Stimulated activated naive CD4-positive, alpha-beta T cell treated with Interleukin-2 at 50 U/mL for 16 hours (primary cell): Measurements from ENCODE around the gene DDA1.
A peak's percentile ranks its signal among the peaks of the same experiment; 100 is the strongest.
"Not testable (repeated sequence)": the region's sequence is repeated elsewhere in the genome, so short reads cannot be mapped to it uniquely, and the experiment has no call there.

Experiments used
- DNase-seq: peaks from one replicate; lab custom pipeline; 2025; lab: John Stamatoyannopoulos, UW

Gene DDA1

DNA sequence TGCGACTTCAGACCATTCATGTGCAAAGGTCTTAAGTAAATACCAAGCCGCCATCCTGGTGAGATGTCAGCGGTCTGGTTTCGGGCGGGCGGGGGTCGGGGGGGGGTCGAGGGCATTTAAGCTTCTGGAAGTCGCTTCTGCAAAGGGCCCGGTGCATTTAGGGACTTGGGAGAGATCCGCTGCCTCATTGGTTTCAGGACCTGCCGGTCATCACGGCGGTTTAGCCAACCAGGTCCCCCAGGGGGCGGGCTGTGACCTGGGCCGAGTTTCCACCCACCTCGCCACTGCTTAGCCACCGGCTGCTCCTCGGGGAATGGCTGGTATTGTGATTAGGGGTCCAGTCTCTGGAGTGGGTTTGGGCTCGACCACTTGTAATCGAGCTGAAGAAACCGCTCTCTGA lies 19.9 kb upstream of the DDA1 start:
- peak; percentile 25 for DNase-seq

DNA sequence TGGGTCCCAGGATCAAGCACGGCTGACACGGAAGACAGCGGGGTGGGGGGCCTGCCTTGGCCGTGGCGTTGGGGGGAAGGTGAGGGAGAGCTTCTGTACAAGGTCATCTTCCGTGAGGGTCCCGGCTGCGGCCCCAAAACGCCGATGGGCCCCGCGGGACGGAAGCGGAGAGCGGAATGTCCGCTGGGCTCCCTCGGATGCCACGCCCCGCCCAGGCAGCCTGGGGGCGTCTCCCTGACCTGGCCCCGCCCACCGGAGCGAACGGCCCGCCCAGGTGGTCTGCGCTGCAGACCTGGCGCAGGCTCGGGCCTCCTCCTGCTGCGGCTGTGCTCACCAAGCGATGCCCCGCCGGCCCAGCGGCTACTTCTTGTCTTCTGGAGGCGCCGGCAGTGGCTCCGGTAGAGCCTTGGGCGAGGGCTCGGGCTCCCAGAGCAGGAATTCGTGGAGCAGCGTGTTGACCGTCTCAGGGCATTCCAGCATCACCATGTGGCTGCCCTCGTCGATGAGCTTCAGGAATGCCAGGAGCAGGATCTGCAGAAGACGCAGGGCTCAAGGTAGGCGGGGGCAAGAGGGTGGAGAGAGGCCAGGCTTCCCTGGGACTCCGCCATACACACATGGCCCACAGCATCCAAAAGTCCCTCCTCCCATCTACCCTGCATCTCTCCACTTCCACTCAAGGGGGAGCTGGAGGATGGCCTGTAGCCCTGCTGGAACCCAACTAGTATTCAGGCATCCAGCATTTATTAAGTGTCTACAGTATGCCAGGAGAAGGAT lies 16.9 kb upstream of the DDA1 start:
- DNase-seq: peak; percentile 62

DNA sequence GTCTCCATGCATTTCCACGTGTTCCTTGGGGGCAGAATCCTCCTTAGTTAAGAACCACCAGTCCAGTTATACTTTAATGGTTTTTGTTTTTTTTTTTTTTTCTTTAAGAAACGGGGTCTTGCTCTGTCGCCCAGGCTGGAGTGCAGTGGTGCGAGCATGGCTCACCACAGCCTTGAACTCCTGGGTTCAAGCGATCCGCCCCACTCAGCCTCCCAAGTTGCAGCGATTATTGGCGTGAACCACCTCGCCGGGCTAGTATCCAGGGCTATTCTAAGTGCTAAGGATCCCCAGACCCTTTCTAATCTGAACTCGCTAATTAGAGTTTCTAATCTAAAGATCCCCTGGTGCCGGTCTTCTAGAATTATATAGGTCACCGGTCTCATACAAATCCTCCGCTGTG lies 15.8 kb upstream of the DDA1 start:
- DNase-seq: no peak

DNA sequence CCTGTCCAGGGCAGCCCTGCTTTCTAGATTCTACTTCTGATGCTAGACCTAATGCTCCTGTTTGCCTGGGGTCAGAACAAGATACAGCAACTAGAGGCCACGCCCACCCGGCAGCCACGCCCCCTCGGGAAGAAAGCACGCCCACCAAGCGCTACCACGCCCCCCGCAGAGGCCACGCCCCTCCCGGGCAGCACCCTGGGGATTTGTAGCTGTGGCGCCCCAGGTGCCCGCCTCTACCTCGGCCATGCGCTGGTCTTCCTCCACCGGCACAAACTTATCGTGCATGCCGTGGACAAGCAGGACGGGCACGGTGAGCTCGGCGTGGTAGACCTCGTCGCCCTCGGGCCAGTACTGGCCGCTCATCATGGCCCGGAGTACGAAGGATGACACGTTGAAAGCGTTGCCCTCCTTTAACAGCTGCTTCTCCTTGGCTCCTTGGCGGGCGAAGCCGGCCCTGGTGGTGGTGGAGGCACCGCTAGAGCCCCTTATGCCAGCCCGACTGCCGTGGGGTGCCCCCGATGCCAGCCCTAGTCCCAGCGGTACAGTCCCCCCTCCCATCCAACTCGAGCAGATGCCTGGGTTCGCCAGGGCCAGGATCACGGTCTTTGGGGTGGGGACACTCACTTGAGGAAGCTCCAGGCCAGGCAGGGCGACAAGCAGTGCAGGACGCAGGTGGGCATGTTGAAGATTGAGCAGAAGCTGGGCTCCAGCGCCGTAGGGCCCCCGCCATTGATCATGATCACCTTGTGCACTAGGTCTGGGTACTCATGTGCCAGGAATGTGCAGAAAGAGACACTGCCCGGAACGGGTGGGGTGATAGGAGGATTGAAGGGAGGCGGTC lies 15.1 kb upstream of the DDA1 start:
- DNase-seq: peak; percentile 24

- not testable (repeated sequence) for DNase-seq
Observed at GRCh38 chr19:17295551-17295950, 13.8 kb upstream of the DDA1 start.

DNA sequence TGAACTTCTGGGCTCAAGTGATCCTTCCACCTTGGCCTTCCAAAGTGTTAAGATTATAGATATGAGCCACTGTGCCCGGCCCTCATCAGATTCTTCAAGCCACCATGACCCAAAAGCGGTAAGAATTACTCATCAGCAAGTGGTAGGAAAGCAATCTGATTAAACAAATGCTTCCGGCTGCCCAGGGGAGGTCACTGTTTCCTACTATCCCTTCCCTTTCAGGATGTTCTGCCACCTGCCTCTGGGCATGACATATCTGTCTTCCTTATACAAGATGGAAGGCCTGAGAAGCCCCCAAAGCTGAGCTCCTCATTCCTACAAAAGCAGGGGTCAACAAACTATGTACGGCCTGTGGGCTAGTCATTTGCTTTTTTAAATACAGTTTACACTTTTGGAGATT lies 13.1 kb upstream of the DDA1 start:
- DNase-seq: no peak

DNA sequence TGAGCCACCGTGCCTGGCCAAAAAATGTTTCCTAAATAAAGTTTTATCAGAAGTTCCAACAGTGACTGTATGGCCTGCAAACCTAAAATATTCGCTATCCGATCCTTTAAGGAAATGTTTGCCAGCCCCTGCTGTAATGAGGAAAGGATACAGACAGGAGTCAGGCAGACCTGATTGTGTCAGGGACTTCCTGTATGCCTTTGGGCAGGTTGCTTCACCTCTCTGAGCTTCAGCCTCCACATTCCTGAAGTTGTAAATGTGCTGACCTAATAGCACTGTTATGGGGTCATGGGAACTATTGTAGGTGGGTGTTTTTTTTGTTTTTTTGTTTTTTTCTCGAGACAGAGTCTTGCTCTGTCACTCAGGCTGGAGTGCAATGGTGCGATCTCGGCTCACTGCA lies 12.4 kb upstream of the DDA1 start:
- DNase-seq: no peak

DNA sequence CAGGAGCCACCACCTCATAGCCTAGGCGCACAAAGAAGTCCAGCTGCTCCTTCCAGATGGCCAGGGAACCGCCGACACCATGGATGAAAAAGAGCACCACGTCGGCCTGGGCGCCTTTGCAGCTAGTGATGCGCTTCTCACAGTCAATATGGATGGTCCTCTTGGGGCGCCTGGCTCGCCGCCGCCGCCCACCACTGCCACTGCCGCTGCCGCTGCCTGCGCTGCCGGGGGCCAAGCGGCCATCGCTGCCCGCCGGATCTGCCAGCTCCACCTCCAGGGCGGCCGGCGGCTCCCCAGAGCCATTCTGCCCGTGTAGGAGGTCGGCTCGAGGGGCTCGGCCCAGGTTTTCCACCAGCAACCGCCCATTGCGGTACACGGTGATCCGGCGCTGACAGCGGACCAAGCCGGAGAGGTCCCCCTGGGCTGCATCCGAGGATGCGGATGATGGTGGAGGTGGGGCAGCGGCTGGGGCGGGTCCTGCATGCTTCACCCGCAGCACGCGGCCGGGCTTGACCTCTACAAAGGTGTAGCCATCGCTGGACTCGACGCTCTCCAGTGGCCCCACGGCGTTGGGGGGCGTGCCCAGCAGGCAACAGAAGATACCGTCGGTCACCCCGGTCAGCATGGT lies 8.3 kb upstream of the DDA1 start:
- no peak for DNase-seq

GRCh38 chr19:17302391-17303166 lies 6.8 kb upstream of the DDA1 start:
- DNase-seq: no peak

- peak; percentile 92 for DNase-seq
Observed at GRCh38 chr19:17303167-17303939, 6.0 kb upstream of the DDA1 start, which contains the start of gene ABHD8. TSS of gene ABHD8 (minus strand) at chr19:17303425. CDS start at chr19:17301616, 1,809 bp downstream.

- DNase-seq: no peak
Observed at GRCh38 chr19:17303940-17304267, 5.5 kb upstream of the DDA1 start.

DNA sequence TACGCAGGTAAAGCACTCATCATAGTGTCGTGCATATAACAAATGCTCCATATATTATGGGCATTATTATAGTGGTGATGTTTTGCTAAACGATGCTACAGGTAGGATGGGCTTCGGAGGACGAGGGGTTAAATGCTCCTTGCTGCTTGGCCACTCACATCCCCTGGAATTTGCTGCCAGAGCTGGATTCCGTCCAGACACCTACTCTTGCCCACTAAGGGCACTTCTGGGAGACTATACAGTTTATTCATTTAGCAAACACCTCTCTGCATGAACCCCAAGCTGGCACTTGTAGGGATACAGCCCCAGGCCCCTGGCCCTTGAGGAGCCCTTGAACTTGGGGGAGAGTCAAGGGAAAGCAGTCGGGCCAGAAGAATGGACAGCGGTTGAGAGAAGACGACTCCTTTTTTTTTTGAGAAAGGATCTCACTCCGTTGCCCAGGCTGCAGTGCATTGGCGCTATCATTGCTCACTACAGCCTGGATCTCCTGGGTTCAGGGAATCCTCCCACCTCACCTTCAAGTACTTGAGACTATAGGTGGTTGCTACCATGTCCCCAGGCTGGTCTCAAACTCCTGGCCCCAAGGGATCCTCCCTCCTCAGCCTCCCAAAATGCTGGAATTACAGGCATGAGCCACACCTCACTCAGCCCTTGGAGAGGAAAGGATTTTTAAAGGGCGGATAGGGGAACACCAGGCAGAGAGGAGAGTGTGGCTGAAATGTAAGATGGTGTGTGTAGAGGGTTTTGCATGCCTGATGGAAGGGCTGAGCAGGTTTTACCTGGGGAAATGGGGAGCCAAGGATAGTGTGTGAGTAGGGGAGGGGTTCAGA lies 4.8 kb upstream of the DDA1 start:
- DNase-seq: no peak

DNA sequence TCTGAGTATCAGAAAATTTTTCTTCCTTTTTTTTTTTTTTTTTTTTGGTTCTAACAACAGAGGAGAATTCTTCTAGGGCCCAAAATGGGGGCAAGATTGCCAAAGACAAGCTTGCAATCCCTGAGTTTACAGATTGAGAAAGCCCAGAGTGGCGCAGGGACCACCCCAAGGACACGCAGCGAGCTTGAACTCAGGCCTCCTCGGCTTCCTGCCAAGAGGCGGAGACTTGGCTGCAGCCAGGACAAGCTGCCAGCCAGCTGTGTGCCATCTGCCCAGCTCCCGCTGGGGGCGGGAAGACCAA lies 4.2 kb upstream of the DDA1 start:
- no peak for DNase-seq

GRCh38 chr19:17305517-17306284 lies 3.7 kb upstream of the DDA1 start, which contains the start of gene MRPL34:
TSS of gene MRPL34 (plus strand) at chr19:17305872. CDS start at chr19:17305893, 21 bp downstream.
- peak; percentile 95 for DNase-seq

- no peak for DNase-seq
Observed at GRCh38 chr19:17306285-17306714, 3.1 kb upstream of the DDA1 start.

DNA sequence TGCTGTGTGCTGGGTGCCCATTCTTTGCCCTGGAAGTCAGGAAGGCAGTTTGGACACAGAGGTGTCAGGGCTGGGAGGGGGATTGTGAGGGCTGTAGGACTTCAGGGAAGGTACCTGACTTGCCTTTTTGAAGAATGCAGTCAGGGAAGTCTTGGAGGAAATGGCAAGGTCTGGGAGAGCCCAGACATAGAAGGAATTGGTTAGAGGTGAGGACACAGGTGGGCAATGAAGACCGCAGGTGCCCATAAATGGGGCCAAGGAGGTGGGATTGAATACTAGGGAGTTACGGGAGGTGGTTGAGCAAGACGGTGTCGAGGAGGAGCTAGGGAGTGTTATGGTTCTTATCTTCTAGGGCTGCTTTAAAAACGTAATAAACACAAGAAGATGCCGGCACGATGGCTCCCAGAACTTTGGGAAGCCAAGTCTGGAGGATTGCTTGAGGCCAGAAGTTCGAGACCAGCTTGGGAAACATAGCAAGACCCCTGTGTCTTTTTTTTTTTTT lies 1.4 kb upstream of the DDA1 start:
- DNase-seq: no peak

DNA sequence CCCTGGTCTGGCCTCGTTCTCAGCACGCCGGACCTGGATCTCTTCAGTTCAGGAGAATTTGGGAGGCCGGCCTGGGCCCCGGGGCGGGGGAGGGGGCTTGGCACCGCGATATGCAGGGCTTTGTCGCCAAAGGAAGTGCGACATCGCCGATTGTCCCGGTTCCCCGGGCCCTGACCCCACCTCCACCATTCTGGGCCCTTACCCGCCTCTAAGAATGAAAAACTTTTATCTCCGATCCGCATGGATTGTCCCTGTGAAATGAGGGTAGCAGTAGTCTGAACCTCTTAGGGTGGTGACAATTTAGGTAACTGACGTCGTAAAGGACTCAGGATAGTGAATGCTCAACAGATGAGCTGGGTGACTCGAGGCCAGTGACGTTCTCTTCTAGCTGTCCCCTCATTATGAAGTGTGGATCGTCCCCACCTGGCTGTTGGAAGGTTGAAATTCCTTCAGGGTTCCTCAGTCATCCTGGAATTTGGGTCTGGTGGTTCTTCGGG lies 650 bp downstream of the DDA1 start:
- DNase-seq: no peak

GRCh38 chr19:17311455-17312188 lies 2.3 kb downstream of the DDA1 start:
- DNase-seq: no peak
